GM23248 (cell line): ENCODE measurements around the gene FGD5. TPM values are rescaled to one million over a fixed set of nuclear protein-coding genes. Genes with fewer than 3 reads are reported as not detected.

Experiments
- DNase-seq: peaks from one replicate; pipeline ENCODE4 v3.0.0-alpha.2; 2015
- H2AFZ ChIP-seq: fragments of 200-600 bp; sonication (generic); 2 replicates; pipeline ENCODE4 v1.6.1; 2016; ENCODE audit warnings: antibody characterized with exemption
- H3F3A ChIP-seq: fragments of 200-600 bp; sonication (generic); 2 replicates; pipeline ENCODE4 v1.6.1; 2016; ENCODE audit warnings: mild to moderate bottlenecking, antibody characterized with exemption, mixed run types; ENCODE audit not compliant: insufficient read depth
- H3K27ac ChIP-seq: fragments of 200-600 bp; sonication (generic); 2 replicates; pipeline ENCODE4 v1.5.1; 2016; ENCODE audit warnings: mild to moderate bottlenecking
- H3K27me3 ChIP-seq: fragments of 200-600 bp; sonication (generic); replicated peaks from 2 replicates; pipeline ENCODE4 v1.6.1; 2016; ENCODE audit warnings: mild to moderate bottlenecking; ENCODE audit not compliant: insufficient read depth
- H3K36me3 ChIP-seq: fragments of 200-600 bp; sonication (generic); 2 replicates; pipeline ENCODE4 v1.6.1; 2016; ENCODE audit warnings: low read depth, mild to moderate bottlenecking
- H3K4me1 ChIP-seq: fragments of 200-600 bp; sonication (generic); 2 replicates; pipeline ENCODE4 v1.6.1; 2016; ENCODE audit warnings: mild to moderate bottlenecking; ENCODE audit not compliant: insufficient read depth
- H3K4me2 ChIP-seq: fragments of 200-600 bp; sonication (generic); one replicate; pipeline ENCODE4 v1.6.1; 2016; ENCODE audit warnings: mild to moderate bottlenecking; ENCODE audit not compliant: unreplicated experiment
- H3K4me3 ChIP-seq: fragments of 200-600 bp; sonication (generic); 2 replicates; pipeline ENCODE4 v1.5.1; 2016; ENCODE audit warnings: mild to moderate bottlenecking
- H3K79me2 ChIP-seq: fragments of 200-600 bp; sonication (generic); 2 replicates; pipeline ENCODE4 v1.6.1; 2016; ENCODE audit warnings: mild to moderate bottlenecking; ENCODE audit not compliant: insufficient read depth
- H3K9ac ChIP-seq: fragments of 200-600 bp; sonication (generic); 2 replicates; pipeline ENCODE4 v1.6.1; 2016; ENCODE audit warnings: mild to moderate bottlenecking
- H3K9me2 ChIP-seq: fragments of 200-600 bp; sonication (generic); 2 replicates; pipeline ENCODE4 v1.6.1; 2016; ENCODE audit warnings: mixed run types, mild to moderate bottlenecking, moderate library complexity; ENCODE audit not compliant: insufficient read depth
- H3K9me3 ChIP-seq: fragments of 200-600 bp; sonication (generic); one replicate; pipeline ENCODE4 v1.6.1; 2017; ENCODE audit warnings: low read depth
- H4K20me1 ChIP-seq: fragments of 200-600 bp; sonication (generic); 2 replicates; pipeline ENCODE4 v1.6.0; 2016; ENCODE audit not compliant: insufficient read depth
- EZH2 ChIP-seq: fragments of 200-600 bp; sonication (generic); IDR thresholded peaks from 2 replicates; pipeline ENCODE4 v1.6.1; 2018; ENCODE audit warnings: antibody characterized with exemption, mild to moderate bottlenecking; ENCODE audit not compliant: insufficient read depth, poor library complexity, severe bottlenecking
- EZH2phosphoT487 ChIP-seq: fragments of 200-600 bp; sonication (generic); IDR thresholded peaks from 2 replicates; pipeline ENCODE4 v1.6.1; 2018; ENCODE audit warnings: antibody characterized with exemption, moderate library complexity, mild to moderate bottlenecking, low read depth; ENCODE audit not compliant: insufficient read depth
- WGBS, 2 experiments: methylation state at CpG; one replicate each; pipeline ENCODE4 v1.1.6; 2015 to 2017; ENCODE audit warnings: low lambda C conversion rate in 2 of 2, low coverage in 1 of 2; ENCODE audit errors: missing lambda C conversion rate in 2 of 2; 5-methylcytosine and 5-hydroxymethylcytosine counted together
- in situ Hi-C: fragments of 300-500 bp; cut with MboI; formaldehyde crosslinking; loops from 2 replicates; pipeline ENCODE4 v1.15.0; 2020
- polyA plus RNA-seq: library from polyadenylated mRNA; unstranded; fragments of >200 nt; fragmentation: Nextera tagmentation; extraction: Ambion mirVana; gene quantifications from 2 replicates; pipeline ENCODE4 v1.2.1, GENCODE V29; 2016
- total RNA-seq: library from RNA; depleted of rRNA; stranded (reverse); fragments of >200 nt; shearing (Covaris generic); gene quantifications from 2 replicates; pipeline ENCODE4 v1.2.3, GENCODE V29; 2014

Gene FGD5
- total and polyA plus RNA-seq, 2 experiments from 2014 or later, result not detected

DNA sequence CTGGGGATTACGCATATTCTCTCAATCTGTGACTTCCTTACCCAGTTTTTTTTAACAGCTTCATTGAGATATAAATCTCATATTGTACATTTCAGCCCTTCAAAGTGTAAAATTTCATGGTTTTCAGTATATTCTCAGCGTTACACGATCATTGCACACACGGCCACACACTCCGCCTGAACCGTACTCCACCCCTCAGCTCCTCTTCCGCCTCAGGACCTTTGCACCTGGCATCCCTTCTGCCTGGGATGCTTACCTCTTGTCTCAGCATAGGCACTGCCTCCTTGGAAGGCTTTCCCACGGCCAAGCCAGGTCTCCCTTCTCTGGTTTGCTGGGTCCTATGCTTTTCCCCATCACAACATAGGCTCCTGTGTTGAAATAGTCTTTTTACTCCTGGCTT lies 71.2 kb downstream of the FGD5 start:
- Histone ChIP-seq H3K79me2 (no peaks in the 10 kb centered on the region), H3K27ac (no peak overlapping the region), H3K36me3 (no peaks in the 10 kb centered on the region), H3K9me2 (no peaks in the 10 kb centered on the region), H3K9me3 (no peaks in the 10 kb centered on the region), H4K20me1 (no peaks in the 10 kb centered on the region), H3K9ac (no peak overlapping the region), H2AFZ (no peak overlapping the region), H3F3A (no peaks in the 10 kb centered on the region), H3K4me3 (no peak overlapping the region), H3K4me1 (no peaks in the 10 kb centered on the region), H3K27me3 (peaks cover 14% of the 10 kb centered on the region; the same call in 1 of the 2 replicates), H3K4me2 (no peak overlapping the region)
- TF ChIP-seq EZH2, result no peak
- no peak for TF ChIP-seq EZH2phosphoT487
- 75 to 81% methylated on average over 8 of the region's 8 CpGs for WGBS, 2 experiments
- DNase-seq, result no peak
- in situ Hi-C loops, result no loop called here

DNA sequence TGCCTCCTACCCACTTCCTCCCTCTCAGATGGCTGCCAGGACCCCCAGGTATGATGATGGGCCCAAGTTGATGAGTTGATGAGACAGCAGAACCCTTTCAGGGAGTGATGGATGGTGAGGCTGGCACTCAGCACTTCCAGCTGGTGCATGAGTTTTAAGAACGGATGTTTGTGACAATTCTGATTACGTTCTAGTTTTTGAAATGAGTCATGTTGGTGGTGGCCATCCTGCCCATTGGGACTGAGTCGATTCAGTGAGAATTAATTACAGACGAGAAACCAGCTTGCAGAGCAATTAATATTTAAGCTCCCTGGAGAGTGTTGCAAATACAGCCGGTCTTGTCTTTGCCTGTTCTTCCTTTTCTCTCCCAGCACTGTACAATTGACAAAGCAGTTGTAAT lies 71.7 kb downstream of the FGD5 start:
- Histone ChIP-seq H3F3A (no peaks in the 10 kb centered on the region), H3K4me2 (no peak overlapping the region), H3K79me2 (no peaks in the 10 kb centered on the region), H3K27ac (no peak overlapping the region), H3K9ac (no peak overlapping the region), H3K4me3 (no peak overlapping the region), H4K20me1 (no peaks in the 10 kb centered on the region), H3K36me3 (no peaks in the 10 kb centered on the region), H3K27me3 (peaks cover 15% of the 10 kb centered on the region), H2AFZ (no peak overlapping the region), H3K4me1 (no peaks in the 10 kb centered on the region), H3K9me3 (no peaks in the 10 kb centered on the region), H3K9me2 (no peaks in the 10 kb centered on the region)
- in situ Hi-C loops, result no loop called here
- WGBS, 2 experiments, result 3 to 4% methylated on average over 5 of the region's 5 CpGs
- no peak for TF ChIP-seq EZH2
- TF ChIP-seq EZH2phosphoT487, result no peak
- DNase-seq, result peak; percentile 36

DNA sequence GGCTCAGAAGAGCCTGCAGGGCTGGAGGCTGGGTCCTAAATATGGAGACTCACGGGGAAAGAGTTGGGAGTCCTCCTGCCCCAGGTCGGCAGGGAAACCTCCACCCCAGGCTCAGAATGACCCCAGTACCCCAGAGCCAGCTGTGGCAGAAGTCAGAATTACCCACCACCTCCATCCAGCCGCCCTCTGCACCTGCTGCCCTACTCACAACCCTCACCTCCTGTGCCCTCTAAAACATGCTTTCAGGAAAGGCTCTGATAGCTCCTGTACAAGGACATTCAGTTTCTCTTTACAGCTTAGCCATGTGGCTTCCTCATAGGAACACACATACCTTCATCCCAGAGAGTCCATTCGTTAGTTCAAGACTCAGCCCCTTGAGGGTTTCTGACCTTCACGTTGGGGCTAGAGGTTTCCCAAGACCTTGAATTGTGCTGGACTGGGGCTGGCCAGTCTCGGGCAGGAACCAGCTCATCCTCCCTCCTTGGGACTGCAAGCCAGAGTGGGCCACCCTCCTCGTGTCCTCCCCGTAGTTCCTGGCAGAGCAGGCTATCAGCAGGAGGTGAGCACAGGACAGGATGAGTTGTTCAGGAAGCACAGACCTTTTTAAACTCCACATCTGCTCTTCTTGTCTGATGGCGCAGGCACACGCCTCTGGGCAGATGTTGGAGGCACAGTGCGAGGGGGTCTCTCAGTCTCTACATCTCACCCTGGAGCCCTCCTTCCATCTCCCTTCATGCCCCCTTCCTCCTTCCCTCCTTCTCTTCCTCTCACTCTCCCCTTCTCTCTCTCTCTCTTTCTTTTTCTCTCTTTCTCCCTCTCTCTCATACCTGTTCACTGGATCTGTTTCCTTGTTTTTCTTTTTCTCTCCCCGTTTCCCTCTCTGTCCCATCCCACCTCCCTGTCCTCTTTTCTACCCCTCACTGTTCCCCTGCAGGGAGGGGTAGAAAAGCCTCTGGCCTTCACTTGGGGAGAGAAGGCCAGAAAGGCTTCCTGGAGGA lies 72.7 kb downstream of the FGD5 start:
- Histone ChIP-seq H3K9ac (no peak overlapping the region), H2AFZ (no peak overlapping the region), H3F3A (no peaks in the 10 kb centered on the region), H3K4me3 (no peak overlapping the region), H3K36me3 (no peaks in the 10 kb centered on the region), H3K4me2 (no peak overlapping the region), H3K9me3 (no peaks in the 10 kb centered on the region), H3K27me3 (peaks cover 12% of the 10 kb centered on the region), H4K20me1 (no peaks in the 10 kb centered on the region), H3K4me1 (no peaks in the 10 kb centered on the region), H3K9me2 (no peaks in the 10 kb centered on the region), H3K27ac (no peak overlapping the region), H3K79me2 (no peaks in the 10 kb centered on the region)
- DNase-seq, result no peak
- in situ Hi-C loops, result no loop called here
- TF ChIP-seq EZH2phosphoT487 (no peak), EZH2 (no peak)
- WGBS, 2 experiments, result 61% methylated on average over 12 of the region's 12 CpGs

DNA sequence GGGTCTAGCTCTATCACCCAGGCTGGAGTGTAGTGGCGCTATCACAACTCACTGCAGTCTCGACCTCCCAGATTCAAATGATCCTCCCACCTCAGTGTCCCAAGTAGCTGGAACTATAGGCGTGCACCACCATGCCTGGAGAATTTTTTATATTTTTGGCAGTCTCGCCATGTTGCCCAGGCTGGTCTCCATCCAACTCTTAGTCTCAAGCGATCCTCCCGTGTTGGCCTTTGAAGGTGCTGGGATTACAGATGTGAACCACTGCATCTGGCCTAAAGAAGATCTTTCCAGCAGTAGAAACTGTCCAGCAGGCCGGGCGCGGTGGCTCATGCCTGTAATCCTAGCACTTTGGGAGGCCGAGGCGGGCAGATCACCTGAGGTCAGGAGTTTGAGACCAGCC lies 73.5 kb downstream of the FGD5 start:
- no peak for DNase-seq
- peaks cover 12% of the 10 kb centered on the region for H3K27me3 ChIP-seq
- H3K4me1 ChIP-seq, result no peaks in the 10 kb centered on the region
- H2AFZ ChIP-seq, result no peak overlapping the region
- no peaks in the 10 kb centered on the region for H3K9me3 ChIP-seq
- H3K9me2 ChIP-seq, result no peaks in the 10 kb centered on the region
- no peak overlapping the region for H3K27ac ChIP-seq
- H4K20me1 ChIP-seq, result no peaks in the 10 kb centered on the region
- H3K4me2 ChIP-seq, result no peak overlapping the region
- 81 to 83% methylated on average over 11 of the region's 11 CpGs for WGBS, 2 experiments
- TF ChIP-seq EZH2 (no peak), EZH2phosphoT487 (no peak)
- no peak overlapping the region for H3K9ac ChIP-seq
- no peaks in the 10 kb centered on the region for H3K36me3 ChIP-seq
- no peak overlapping the region for H3K4me3 ChIP-seq
- in situ Hi-C loops, result no loop called here
- H3F3A ChIP-seq, result no peaks in the 10 kb centered on the region
- H3K79me2 ChIP-seq, result no peaks in the 10 kb centered on the region
